Kidney epithelial cell (primary cell): Measurements from ENCODE around the gene CFAP251. TPM values are rescaled to one million over a fixed set of nuclear protein-coding genes. Genes with fewer than 3 reads are reported as not detected.
"Not testable (repeated sequence)": the region's sequence is repeated elsewhere in the genome, so short reads cannot be mapped to it uniquely, and the experiment has no call there.

Experiments used
- DNase-seq: peaks from one replicate; pipeline ENCODE4 v3.0.0-alpha.2; 2010; ENCODE audit warnings: low read depth
- H3K27me3 ChIP-seq: 2 replicates; pipeline ENCODE4 v1.6.0; 2011; ENCODE audit warnings: low read length; ENCODE audit not compliant: control insufficient read depth, insufficient read depth
- H3K36me3 ChIP-seq: 2 replicates; pipeline ENCODE4 v1.5.1; 2011; ENCODE audit warnings: low read length; ENCODE audit not compliant: control insufficient read depth, insufficient read depth
- H3K4me3 ChIP-seq: 2 replicates; pipeline ENCODE4 v1.5.1; 2011; ENCODE audit warnings: low read depth, mild to moderate bottlenecking, control low read depth, low read length
- total RNA-seq: library from RNA; depleted of rRNA; stranded (reverse); fragments of >200 nt; gene quantifications from 2 replicates; pipeline ENCODE4 v1.2.3, GENCODE V29; 2015
- TF ChIP-seq, protein P1 (sequence below): IDR thresholded peaks from 2 replicates; pipeline ENCODE4 v1.5.1; 2011; ENCODE audit warnings: mild to moderate bottlenecking, moderate library complexity, low read length, control low read depth, inconsistent platforms; ENCODE audit not compliant: insufficient read depth, poor library complexity, severe bottlenecking

Gene CFAP251
- total RNA-seq, 1 donor from 2014 or later: 3.7 TPM

DNA sequence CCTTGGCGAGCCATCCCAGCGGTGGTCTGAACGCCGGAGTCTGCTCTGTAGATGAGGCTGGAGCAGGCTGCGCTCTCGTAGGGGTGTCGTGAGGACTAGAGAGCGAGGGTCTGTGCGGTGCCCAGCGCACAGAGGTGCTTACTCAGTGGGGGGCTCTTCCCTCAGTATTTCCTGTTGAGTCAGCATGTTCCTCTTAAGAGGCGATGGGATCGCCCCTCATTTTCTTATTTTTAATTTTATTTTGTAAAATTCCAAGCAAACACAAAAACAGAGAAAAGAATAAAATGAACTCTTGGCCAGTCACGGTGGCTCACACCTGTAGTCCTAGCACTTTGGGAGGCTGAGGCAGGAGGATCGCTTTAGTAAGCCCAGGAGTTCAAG is 62.5 kb downstream of the CFAP251 start:
- no peak overlapping the region for H3K4me3 ChIP-seq
- TF ChIP-seq, protein P1, sequence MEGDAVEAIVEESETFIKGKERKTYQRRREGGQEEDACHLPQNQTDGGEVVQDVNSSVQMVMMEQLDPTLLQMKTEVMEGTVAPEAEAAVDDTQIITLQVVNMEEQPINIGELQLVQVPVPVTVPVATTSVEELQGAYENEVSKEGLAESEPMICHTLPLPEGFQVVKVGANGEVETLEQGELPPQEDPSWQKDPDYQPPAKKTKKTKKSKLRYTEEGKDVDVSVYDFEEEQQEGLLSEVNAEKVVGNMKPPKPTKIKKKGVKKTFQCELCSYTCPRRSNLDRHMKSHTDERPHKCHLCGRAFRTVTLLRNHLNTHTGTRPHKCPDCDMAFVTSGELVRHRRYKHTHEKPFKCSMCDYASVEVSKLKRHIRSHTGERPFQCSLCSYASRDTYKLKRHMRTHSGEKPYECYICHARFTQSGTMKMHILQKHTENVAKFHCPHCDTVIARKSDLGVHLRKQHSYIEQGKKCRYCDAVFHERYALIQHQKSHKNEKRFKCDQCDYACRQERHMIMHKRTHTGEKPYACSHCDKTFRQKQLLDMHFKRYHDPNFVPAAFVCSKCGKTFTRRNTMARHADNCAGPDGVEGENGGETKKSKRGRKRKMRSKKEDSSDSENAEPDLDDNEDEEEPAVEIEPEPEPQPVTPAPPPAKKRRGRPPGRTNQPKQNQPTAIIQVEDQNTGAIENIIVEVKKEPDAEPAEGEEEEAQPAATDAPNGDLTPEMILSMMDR: no peak
- DNase-seq: no peak
- no peaks in the 10 kb centered on the region for H3K27me3 ChIP-seq
- H3K36me3 ChIP-seq: no peaks in the 10 kb centered on the region

DNA sequence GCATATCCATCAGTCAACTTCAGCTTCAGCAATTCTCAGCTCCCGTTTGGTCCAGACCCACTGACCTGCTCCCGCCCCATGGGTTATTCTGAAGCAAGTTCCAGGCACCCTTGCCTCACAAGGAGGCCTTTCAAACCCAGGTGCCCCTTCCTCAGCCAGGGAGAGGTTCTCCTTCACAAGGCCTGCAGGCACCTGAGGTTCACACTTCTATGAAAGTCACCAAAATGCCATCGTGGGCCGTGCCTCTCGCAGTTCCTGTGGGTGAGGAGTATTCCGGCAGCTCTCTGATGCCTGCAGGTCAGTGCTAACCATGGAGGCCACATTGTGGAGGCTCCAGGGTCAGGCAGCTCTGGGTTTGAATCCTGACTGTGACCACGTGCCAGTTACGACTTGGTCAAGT is 63.1 kb downstream of the CFAP251 start:
- DNase-seq: no peak
- Histone ChIP-seq H3K36me3 (no peaks in the 10 kb centered on the region), H3K27me3 (no peaks in the 10 kb centered on the region), H3K4me3 (no peak overlapping the region)
- TF ChIP-seq, protein P1: no peak

DNA sequence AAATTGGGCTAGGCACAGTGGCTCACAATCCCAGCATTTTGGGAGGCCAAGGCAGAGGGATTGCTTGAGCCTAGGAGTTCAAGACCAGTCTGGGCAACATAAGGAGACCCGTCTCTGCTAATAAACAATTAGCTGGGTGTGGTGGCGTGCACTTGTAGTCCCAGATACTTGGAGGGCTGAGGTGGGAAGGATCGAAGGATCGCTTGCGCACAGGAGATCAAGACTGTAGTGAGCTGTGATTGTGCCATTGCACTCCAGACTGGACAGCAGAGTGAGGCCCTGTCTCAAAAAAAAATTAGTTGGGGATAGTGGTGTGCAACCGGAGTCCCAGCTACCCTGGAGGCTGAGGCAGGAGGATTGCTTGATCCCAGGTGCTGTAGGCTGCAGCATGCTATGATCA is 64.6 kb downstream of the CFAP251 start:
- no peaks in the 10 kb centered on the region for H3K27me3 ChIP-seq
- no peak for DNase-seq
- TF ChIP-seq, protein P1: no peak
- H3K36me3 ChIP-seq: no peaks in the 10 kb centered on the region
- no peak overlapping the region for H3K4me3 ChIP-seq

DNA sequence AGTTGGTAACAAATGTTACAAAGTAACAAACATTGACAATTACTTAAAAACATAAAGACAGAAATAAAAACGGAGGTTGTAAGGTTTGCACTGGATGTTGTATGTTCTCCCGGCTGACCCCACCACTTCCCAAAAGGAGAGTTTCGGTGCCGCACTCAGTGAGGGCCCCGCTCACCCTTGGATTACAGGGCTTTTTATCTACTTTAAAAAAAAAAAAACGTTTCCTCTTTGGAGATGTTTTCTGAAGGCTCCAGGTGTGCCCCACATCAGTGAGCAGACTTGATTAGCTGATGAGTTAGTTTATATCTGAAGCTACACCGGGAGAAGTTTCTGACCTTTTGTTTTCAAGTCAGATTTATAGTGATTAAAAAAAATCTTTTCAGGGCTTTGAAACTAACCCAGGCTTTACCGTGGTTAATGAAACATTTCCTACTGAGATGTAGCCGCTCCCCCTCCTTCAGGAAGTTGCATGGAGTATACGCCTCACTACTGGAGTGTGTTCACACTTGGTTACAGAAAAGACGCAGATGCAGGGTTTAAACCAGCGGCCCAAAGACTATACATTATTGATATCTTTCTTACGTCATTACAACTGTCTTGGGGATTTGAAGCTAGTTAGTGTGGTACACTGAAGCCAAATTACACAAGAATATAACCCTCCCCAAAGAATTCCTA is 65.3 kb downstream of the CFAP251 start:
- Histone ChIP-seq H3K36me3 (no peaks in the 10 kb centered on the region), H3K27me3 (no peaks in the 10 kb centered on the region), H3K4me3 (no peak overlapping the region)
- DNase-seq: no peak
- TF ChIP-seq, protein P1: no peak

DNA sequence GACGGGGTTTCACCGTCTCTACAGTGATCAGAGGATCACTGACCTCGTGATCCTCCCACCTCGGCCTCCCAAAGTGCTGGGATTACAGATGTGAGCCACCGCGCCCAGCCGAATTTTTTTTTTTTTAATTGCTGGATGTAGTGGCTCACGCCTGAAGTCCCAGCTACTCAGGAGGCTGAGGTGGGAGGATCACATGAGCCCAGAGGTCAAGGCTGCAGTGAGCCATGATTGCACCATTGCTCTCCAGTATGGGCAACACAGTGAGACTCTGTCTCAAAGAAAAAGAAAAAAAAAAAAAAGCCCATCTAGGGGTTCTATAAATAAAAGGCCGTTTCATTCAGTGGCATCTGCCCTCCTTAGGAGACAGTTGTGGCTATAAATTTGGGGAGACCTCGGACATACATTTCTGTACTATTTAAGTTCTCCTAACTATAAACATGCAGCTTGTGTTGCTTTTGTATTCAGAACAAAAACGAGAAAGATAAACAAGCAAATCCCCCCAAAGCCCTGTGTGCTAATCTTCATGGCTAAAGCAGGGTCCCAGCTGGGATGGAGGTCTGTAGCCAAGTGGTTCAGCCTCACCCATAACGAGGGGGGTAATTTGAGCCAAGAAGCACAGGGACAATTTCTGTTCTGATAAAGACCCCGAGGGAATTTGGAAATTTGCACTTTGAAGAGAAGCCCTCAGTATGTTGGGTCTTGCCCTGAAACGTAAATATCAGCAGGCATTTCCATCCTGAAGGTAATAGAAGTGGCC is 68.3 kb downstream of the CFAP251 start:
- H3K4me3 ChIP-seq: no peak overlapping the region
- TF ChIP-seq, protein P1: no peak
- H3K27me3 ChIP-seq: no peaks in the 10 kb centered on the region
- no peaks in the 10 kb centered on the region for H3K36me3 ChIP-seq
- no peak for DNase-seq

DNA sequence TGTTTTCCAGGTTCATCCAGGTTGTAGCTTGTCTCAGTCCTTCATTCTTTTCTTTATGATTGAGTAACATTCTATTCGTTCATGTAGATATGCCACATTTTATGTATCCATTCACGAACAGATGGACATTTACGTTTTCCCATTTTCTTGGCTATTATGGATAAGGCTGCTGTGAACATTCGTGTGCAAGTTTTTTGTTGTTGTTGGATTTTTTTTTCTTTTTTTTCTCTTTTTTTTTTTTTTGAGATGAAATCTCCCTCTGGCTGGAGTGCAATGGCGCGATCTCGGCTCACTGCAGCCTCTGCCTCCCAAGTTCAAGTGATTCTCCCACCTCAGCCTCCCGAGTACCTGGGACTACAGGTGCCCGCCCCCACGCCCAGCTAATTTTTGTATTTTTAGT is 70.1 kb downstream of the CFAP251 start:
- H3K4me3 ChIP-seq, H3K36me3 ChIP-seq, H3K27me3 ChIP-seq, DNase-seq: not testable (repeated sequence)
